H1 (cell line): ENCODE data around the gene UBB. TPM values are rescaled to one million over a fixed set of nuclear protein-coding genes. Genes with fewer than 3 reads are reported as not detected.

Experiments used
- CTCF ChIA-PET: fragments of 300-600 bp; sonication (Branson Sonifier 250); formaldehyde crosslinking; loops from one replicate; lab custom pipeline; 2021; ENCODE audit not compliant: partially characterized antibody; lab: Charles Lee
- POLR2A ChIA-PET: fragments of 300-600 bp; sonication (Branson Sonifier 250); formaldehyde crosslinking; loops from one replicate; lab custom pipeline; 2021; ENCODE audit warnings: inconsistent platforms; ENCODE audit not compliant: partially characterized antibody; lab: Charles Lee
- DNase-seq, 2 experiments: peaks; one replicate each; pipeline versions ENCODE4 v3.0.0 to v3.0.0-alpha.2; 2010 to 2022; ENCODE audit warnings: low spot score in 2 of 2, low read depth in 1 of 2, mixed read lengths in 1 of 2
- FAIRE-seq: peaks from 2 replicates; lab custom pipeline; 2011; peaks lifted over from hg19 to GRCh38; lab: Jason Lieb, UNC
- H2AFZ ChIP-seq: 2 replicates; pipeline ENCODE4 v1.8.1; 2012; ENCODE audit warnings: low read length, inconsistent platforms
- H2AK5ac ChIP-seq: 2 replicates; pipeline ENCODE4 v1.6.1; 2013; ENCODE audit warnings: low read depth, low read length
- H2BK120ac ChIP-seq: replicated peaks from 2 replicates; pipeline ENCODE3; 2013; ENCODE audit warnings: low read depth, low read length, inconsistent platforms
- H2BK12ac ChIP-seq: 2 replicates; pipeline ENCODE4 v1.6.1; 2013; ENCODE audit warnings: low read depth, low read length
- H2BK15ac ChIP-seq: 2 replicates; pipeline ENCODE4 v1.6.1; 2013; ENCODE audit warnings: low read length
- H2BK20ac ChIP-seq: 2 replicates; pipeline ENCODE4 v1.6.1; 2013; ENCODE audit warnings: low read length
- H2BK5ac ChIP-seq: 2 replicates; pipeline ENCODE4 v1.6.1; 2013; ENCODE audit warnings: low read depth, low read length
- H3K14ac ChIP-seq: 2 replicates; pipeline ENCODE4 v1.6.1; 2013; ENCODE audit warnings: inconsistent platforms; ENCODE audit not compliant: insufficient read length
- H3K18ac ChIP-seq: 2 replicates; pipeline ENCODE4 v1.6.1; 2013; ENCODE audit warnings: low read length; ENCODE audit errors: extremely low read depth
- H3K23ac ChIP-seq: 2 replicates; pipeline ENCODE4 v1.6.1; 2013; ENCODE audit warnings: inconsistent platforms; ENCODE audit not compliant: insufficient read length
- H3K23me2 ChIP-seq: 2 replicates; pipeline ENCODE4 v1.6.1; 2013; ENCODE audit warnings: low read depth, low read length
- H3K27ac ChIP-seq: 2 replicates; pipeline ENCODE4 v1.6.1; 2011; ENCODE audit warnings: low read depth, low read length, inconsistent platforms
- H3K27me3 ChIP-seq, 4 experiments: replicated peaks in 1 of 4; 1 replicate in 1 of 4; 2 replicates in 3 of 4; pipeline versions ENCODE4 v1.6.1 to v1.8.1; 2011 to 2013; ENCODE audit warnings: low read length in 3 of 4, mild to moderate bottlenecking in 3 of 4, inconsistent platforms in 2 of 4, mixed read lengths in 2 of 4, moderate library complexity in 1 of 4; ENCODE audit not compliant: control insufficient read depth in 3 of 4, insufficient read depth in 3 of 4; ENCODE audit errors: extremely low read depth in 1 of 4
- H3K36me3 ChIP-seq, 4 experiments: 2 replicates each; pipeline versions ENCODE4 v1.6.1 to v1.8.1; 2011 to 2013; ENCODE audit warnings: mild to moderate bottlenecking in 4 of 4, low read length in 3 of 4, moderate library complexity in 2 of 4, control low read depth in 1 of 4, inconsistent platforms in 1 of 4; ENCODE audit not compliant: insufficient read depth in 4 of 4, control insufficient read depth in 2 of 4
- H3K4ac ChIP-seq: replicated peaks from 2 replicates; pipeline ENCODE3; 2013; ENCODE audit warnings: low read length, low read depth, mixed read lengths, inconsistent platforms; ENCODE audit not compliant: insufficient read length
- H3K4me1 ChIP-seq, 4 experiments: replicated peaks in 1 of 4; 1 replicate in 1 of 4; 2 replicates in 3 of 4; pipeline versions ENCODE4 v1.6.1 to v1.8.1; 2011 to 2013; ENCODE audit warnings: low read length in 3 of 4, inconsistent platforms in 2 of 4, mixed read lengths in 1 of 4; ENCODE audit not compliant: insufficient read depth in 4 of 4, control insufficient read depth in 3 of 4
- H3K4me2 ChIP-seq, 2 experiments: 2 replicates each; pipeline versions ENCODE4 v1.6.1 to v1.8.1; 2011 to 2013; ENCODE audit warnings: low read depth in 2 of 2, low read length in 2 of 2, control low read depth in 1 of 2, inconsistent platforms in 1 of 2, mild to moderate bottlenecking in 1 of 2; ENCODE audit not compliant: insufficient read depth in 1 of 2
- H3K4me3 ChIP-seq, 4 experiments: fragments of 200-600, 300-600 bp in 1 of 4; sonication (generic), shearing (Covaris generic), sonication (Bioruptor Twin) in 1 of 4; 2 replicates each; pipeline versions ENCODE4 v1.5.1 to v1.8.1; 2011 to 2016; ENCODE audit warnings: low read length in 4 of 4, low read depth in 3 of 4, control low read depth in 2 of 4, inconsistent platforms in 2 of 4, mild to moderate bottlenecking in 2 of 4, mixed read lengths in 1 of 4, moderate library complexity in 1 of 4; ENCODE audit not compliant: insufficient read depth in 2 of 4; ENCODE audit errors: extremely low read depth in 1 of 4
- H3K56ac ChIP-seq: replicated peaks from 2 replicates; pipeline ENCODE3; 2013; ENCODE audit warnings: low read depth, mild to moderate bottlenecking, mixed read lengths, low read length, inconsistent platforms; ENCODE audit not compliant: insufficient read length
- H3K79me1 ChIP-seq: 2 replicates; pipeline ENCODE4 v1.6.1; 2013; ENCODE audit warnings: low read depth, low read length, control low read depth
- H3K79me2 ChIP-seq, 2 experiments: 2 replicates each; pipeline versions ENCODE4 v1.6.1 to v1.8.1; 2012 to 2013; ENCODE audit warnings: low read length in 2 of 2, mild to moderate bottlenecking in 2 of 2, inconsistent platforms in 1 of 2; ENCODE audit not compliant: insufficient read depth in 2 of 2, control insufficient read depth in 1 of 2
- H3K9ac ChIP-seq, 4 experiments: replicated peaks in 1 of 4; 1 replicate in 1 of 4; 2 replicates in 3 of 4; pipeline versions ENCODE4 v1.6.1 to v1.8.1; 2011 to 2013; ENCODE audit warnings: low read depth in 3 of 4, low read length in 3 of 4, control low read depth in 2 of 4, mild to moderate bottlenecking in 2 of 4, moderate library complexity in 2 of 4, inconsistent platforms in 1 of 4; ENCODE audit errors: extremely low read depth in 1 of 4
- H3K9me3 ChIP-seq, 2 experiments: 2 replicates each; pipeline versions ENCODE4 v1.6.1 to v1.8.1; 2012 to 2013; ENCODE audit warnings: mild to moderate bottlenecking in 2 of 2, moderate library complexity in 2 of 2, control low read depth in 1 of 2, inconsistent platforms in 1 of 2, low read depth in 1 of 2, low read length in 1 of 2, mixed read lengths in 1 of 2; ENCODE audit not compliant: insufficient read depth in 2 of 2
- H4K20me1 ChIP-seq, 2 experiments: replicated peaks in 1 of 2; 2 replicates each; pipeline versions ENCODE3 to v1.8.1; 2011 to 2013; ENCODE audit warnings: inconsistent platforms in 2 of 2, low read length in 2 of 2, mild to moderate bottlenecking in 1 of 2; ENCODE audit not compliant: insufficient read depth in 2 of 2, control insufficient read depth in 1 of 2
- H4K5ac ChIP-seq: 2 replicates; pipeline ENCODE4 v1.6.1; 2013; ENCODE audit warnings: low read length, low read depth, mixed read lengths, inconsistent platforms; ENCODE audit not compliant: insufficient read length
- H4K8ac ChIP-seq: 2 replicates; pipeline ENCODE4 v1.8.0; 2013; ENCODE audit warnings: mild to moderate bottlenecking, moderate library complexity, low read length, inconsistent platforms; ENCODE audit not compliant: insufficient read depth; ENCODE audit errors: extremely low read depth
- H4K91ac ChIP-seq: replicated peaks from 2 replicates; pipeline ENCODE3; 2013; ENCODE audit warnings: low read length, mixed read lengths, inconsistent platforms; ENCODE audit not compliant: insufficient read length
- EGR1 ChIP-seq: IDR thresholded peaks from 2 replicates; pipeline ENCODE4 v1.6.1; 2011; ENCODE audit warnings: low read depth, low read length, borderline replicate concordance
- KDM4A ChIP-seq: IDR thresholded peaks from one replicate; pipeline ENCODE4 v1.7.1; 2012; ENCODE audit warnings: low read depth, mild to moderate bottlenecking, moderate library complexity, low read length, inconsistent platforms; ENCODE audit not compliant: severe bottlenecking
- TCF12 ChIP-seq: IDR thresholded peaks from 2 replicates; pipeline ENCODE4 v1.6.1; 2011; ENCODE audit warnings: low read depth, mild to moderate bottlenecking, low read length
- WGBS, 2 experiments: shearing (Covaris generic) in 1 of 2; methylation state at CpG; one replicate each; pipeline versions ENCODE4 v1.1.6 to v1.1.7; 2013 to 2015; ENCODE audit warnings: low lambda C conversion rate in 2 of 2, mixed read lengths in 2 of 2, inconsistent platforms in 1 of 2, low coverage in 1 of 2, missing lambda C conversion rate in 1 of 2; ENCODE audit not compliant: insufficient replicate concordance in 2 of 2, insufficient coverage in 1 of 2, insufficient read length in 1 of 2; ENCODE audit errors: extremely low coverage in 1 of 2, missing lambda C conversion rate in 1 of 2; 5-methylcytosine and 5-hydroxymethylcytosine counted together
- polyA plus RNA-seq, 7 experiments: library from polyadenylated mRNA; depleted of rRNA in 3 of 7; stranded (reverse) in 5 of 7; unstranded in 2 of 7; fragments of >200 nt in 5 of 7; fragments of 200-250 nt in 2 of 7; gene quantifications; 1 replicate in 5 of 7; 2 replicates in 1 of 7; 4 replicates in 1 of 7; pipeline versions ENCODE4 v1.2.1 to v1.2.3, GENCODE V29; 2011 to 2013; ENCODE audit warnings: missing spikeins in 2 of 7, mixed read lengths in 2 of 7
- total RNA-seq: library from RNA; stranded (reverse); fragmentation: NEBNext Ultra II Directional; extraction: Animal tissue kit (Norgen Biotek cat#: 25700); gene quantifications from 2 replicates; pipeline ENCODE4 v1.2.1, GENCODE V29; 2021

Gene UBB
- total and polyA plus RNA-seq, 2 of the 8 experiments (the other 6 are each of a cell fraction or from before 2014, with no cell fraction given) = 1,597 to 1,605 TPM

- DNase-seq (no peak), FAIRE-seq (no peak)
- Histone ChIP-seq H3K56ac (no peak overlapping the region), H4K8ac (no peak overlapping the region), H2AFZ (no peak overlapping the region), H3K27ac (no peak overlapping the region), H3K4me3 (no peak overlapping the region), H2BK15ac (no peak overlapping the region), H3K14ac (no peak overlapping the region), H4K91ac (no peak overlapping the region), H3K9me3 (no peaks in the 10 kb centered on the region), H2BK20ac (no peak overlapping the region), H3K4me1 (no peaks in the 10 kb centered on the region), H2BK120ac (no peak overlapping the region), H3K79me1 (no peaks in the 10 kb centered on the region), H3K27me3 (no peaks in the 10 kb centered on the region), H2BK5ac (no peak overlapping the region), H3K23ac (no peak overlapping the region), H3K23me2 (no peaks in the 10 kb centered on the region), H4K20me1 (peaks cover 0 to 2% of the 10 kb centered on the region in 2 experiments), H2BK12ac (no peak overlapping the region), H3K4me2 (no peak overlapping the region), H3K18ac (no peak overlapping the region), H3K79me2 (no peaks in the 10 kb centered on the region), H4K5ac (no peak overlapping the region), H2AK5ac (no peak overlapping the region), H3K9ac (no peak overlapping the region), H3K4ac (no peak overlapping the region), H3K36me3 (peaks cover 2 to 27% (median 16%) of the 10 kb centered on the region in 4 experiments; a peak in 6 of 8 replicates)
- 100% methylated on average over 1 of the region's 1 CpG; no CpG with 5 or more reads in 1 of the 2 experiments for WGBS, 2 experiments
- ChIA-PET POLR2A (interaction anchor here (8.1 kb wide), 1 partner anchor 12 kb away, joined by 71 read pairs; the partner anchor contains the start of gene CENPV), CTCF (interaction anchor here (0.6 to 1.5 kb wide), 2 partner anchors 25 to 50 kb away, joined by 3 to 6 read pairs; no protein-coding TSS in a partner anchor)
- TF ChIP-seq KDM4A (no peak), EGR1 (no peak), TCF12 (no peak)
Measured at GRCh38 chr17:16339959-16340358, 40.9 kb upstream of the UBB start.
